Activated CD4-positive, alpha-beta T cell treated with anti-CD3 and anti-CD28 coated beads for 36 hours (primary cell): ENCODE data around the gene IGLL1. TPM values are rescaled to one million over a fixed set of nuclear protein-coding genes. Genes with fewer than 3 reads are reported as not detected.
"Not testable (repeated sequence)": the region's sequence is repeated elsewhere in the genome, so short reads cannot be mapped to it uniquely, and the experiment has no call there.

Source experiments
- ATAC-seq: fragments of 200-7000 bp; cut with Tn5 transposase; one replicate; pipeline ENCODE4 v1.10.0; 2021; ENCODE audit warnings: mild to moderate bottlenecking, moderate library complexity
- CTCF ChIA-PET: fragments of 350-600 bp; sonication (Branson Sonifier 250); formaldehyde crosslinking; loops from one replicate; lab custom pipeline; 2021; ENCODE audit warnings: antibody characterized with exemption; lab: Charles Lee
- POLR2A ChIA-PET: fragments of 350-600 bp; sonication (Branson Sonifier 250); formaldehyde crosslinking; loops from one replicate; lab custom pipeline; 2021; ENCODE audit warnings: antibody characterized with exemption, inconsistent platforms; lab: Charles Lee
- DNase-seq: peaks from one replicate; pipeline ENCODE4 v3.0.0-alpha.2; 2020
- H3K27ac Mint-ChIP-seq: one replicate; pipeline ENCODE4 v1.8.0; 2021; ENCODE audit warnings: mixed read lengths
- H3K27me3 Mint-ChIP-seq: one replicate; pipeline ENCODE4 v1.8.0; 2021; ENCODE audit warnings: mixed read lengths
- H3K36me3 Mint-ChIP-seq: one replicate; pipeline ENCODE4 v1.8.0; 2021; ENCODE audit warnings: low read depth, mixed read lengths
- H3K4me1 Mint-ChIP-seq: one replicate; pipeline ENCODE4 v1.8.0; 2021; ENCODE audit warnings: mixed read lengths
- H3K4me3 Mint-ChIP-seq: one replicate; pipeline ENCODE4 v1.8.0; 2021; ENCODE audit warnings: mild to moderate bottlenecking, moderate library complexity, mixed read lengths
- H3K9me3 Mint-ChIP-seq: one replicate; pipeline ENCODE4 v1.8.0; 2021; ENCODE audit warnings: low read depth, mixed read lengths
- intact Hi-C, 2 experiments: fragments of 100-400 bp; cut with DNase I in 1 of 2; cut with micrococcal nuclease in 1 of 2; formaldehyde crosslinking; loops; one replicate each; pipeline versions ENCODE4 v1.14.2 to v1.15.1; 2022 to 2024; cut with DNase I, micrococcal nuclease
- total RNA-seq, 2 experiments: library from RNA; stranded (reverse); gene quantifications; one replicate each; pipeline ENCODE4 v1.2.3, GENCODE V29; 2021

The IGLL1 gene
- total RNA-seq, 2 experiments from 2014 or later = not detected

DNA sequence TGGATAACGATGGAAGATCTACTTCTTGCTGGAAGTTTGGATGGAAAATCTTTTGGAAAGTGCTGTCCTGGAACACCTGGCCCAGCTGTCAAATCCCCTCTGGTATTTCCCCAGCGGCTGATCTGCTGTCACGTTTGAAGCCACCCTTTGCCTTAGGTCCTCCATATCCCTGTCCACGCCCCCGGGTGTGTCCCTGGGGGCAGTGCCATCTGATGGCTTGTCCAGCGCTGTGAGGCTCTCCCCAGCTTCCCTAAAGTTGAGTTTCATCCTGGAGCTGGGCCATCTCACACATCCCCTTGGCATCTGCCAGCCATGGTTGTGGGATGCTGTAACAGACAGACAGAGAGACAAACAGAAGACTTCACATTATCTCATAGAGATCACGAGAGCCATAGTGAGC lies 3.1 kb upstream of the IGLL1 start:
- DNase-seq = no peak
- CTCF ChIA-PET = interaction anchor here (1.2 kb wide), 1 partner anchor 8 kb away, joined by 4 read pairs; no protein-coding TSS in a partner anchor
- ATAC-seq = no peak
- no peak overlapping the region for H3K27ac Mint-ChIP-seq
- POLR2A ChIA-PET = no interaction called here
- H3K36me3 Mint-ChIP-seq = no peaks in the 10 kb centered on the region
- H3K9me3 Mint-ChIP-seq = no peaks in the 10 kb centered on the region
- H3K4me1 Mint-ChIP-seq = no peaks in the 10 kb centered on the region
- intact Hi-C loops = no loop called here
- no peak overlapping the region for H3K4me3 Mint-ChIP-seq
- peaks cover 18% of the 10 kb centered on the region for H3K27me3 Mint-ChIP-seq

- no peaks in the 10 kb centered on the region for H3K9me3 Mint-ChIP-seq
- DNase-seq = no peak
- H3K4me1 Mint-ChIP-seq = peaks cover 2% of the 10 kb centered on the region
- CTCF ChIA-PET = interaction anchor here (0.6 kb wide), 1 partner anchor 512 kb away, joined by 4 read pairs; no protein-coding TSS in a partner anchor
- intact Hi-C loops = no loop called here
- peaks cover 28% of the 10 kb centered on the region for H3K27me3 Mint-ChIP-seq
- no peak for ATAC-seq
- H3K36me3 Mint-ChIP-seq = no peaks in the 10 kb centered on the region
- H3K27ac Mint-ChIP-seq = no peak overlapping the region
- no peak overlapping the region for H3K4me3 Mint-ChIP-seq
- POLR2A ChIA-PET = interaction anchor here (0.7 kb wide), 1 partner anchor 1583 kb away, joined by 7 read pairs; no protein-coding TSS in a partner anchor
Observed at GRCh38 chr22:23581260-23581650, 1.2 kb upstream of the IGLL1 start.

- ATAC-seq (no peak), DNase-seq (no peak)
- Mint-ChIP-seq H3K4me1 (peaks cover 2% of the 10 kb centered on the region), H3K4me3 (no peak overlapping the region), H3K9me3 (no peaks in the 10 kb centered on the region), H3K36me3 (no peaks in the 10 kb centered on the region), H3K27me3 (peaks cover 32% of the 10 kb centered on the region), H3K27ac (no peak overlapping the region)
- ChIA-PET POLR2A (no interaction called here), CTCF (interaction anchor here (1.0 kb wide), 1 partner anchor 11 kb away, joined by 5 read pairs; no protein-coding TSS in a partner anchor)
- intact Hi-C loops = no loop called here
Observed at GRCh38 chr22:23580576-23581259, 628 bp upstream of the IGLL1 start.

DNA sequence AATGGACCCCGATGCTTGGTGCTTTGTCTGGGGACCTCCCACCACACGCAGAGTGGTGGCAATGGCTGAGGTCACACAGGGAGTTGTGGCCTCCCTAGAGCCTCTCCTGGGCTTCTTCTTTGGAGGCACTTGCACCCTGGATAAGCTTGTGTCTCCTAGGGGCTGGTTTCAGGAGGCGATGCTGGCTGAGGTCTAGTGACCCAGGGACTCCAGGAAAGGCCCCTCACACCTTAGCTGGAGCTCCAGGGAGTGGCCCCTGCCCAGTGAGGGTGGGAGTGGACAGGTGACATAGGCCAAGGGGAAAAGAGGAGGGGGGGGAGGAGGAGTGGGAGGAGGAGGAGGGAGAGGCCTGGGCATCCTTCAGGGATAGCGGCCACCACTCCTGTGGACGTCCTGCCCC lies 810 bp downstream of the IGLL1 start:
- peaks cover 35% of the 10 kb centered on the region for H3K27me3 Mint-ChIP-seq

GRCh38 chr22:23578306-23578705 lies 1.8 kb downstream of the IGLL1 start:
- ATAC-seq (no peak), DNase-seq (no peak)
- peaks cover 33% of the 10 kb centered on the region for H3K27me3 Mint-ChIP-seq
- H3K36me3 Mint-ChIP-seq = no peaks in the 10 kb centered on the region
- no peak overlapping the region for H3K27ac Mint-ChIP-seq
- intact Hi-C loops = loop anchor here in 1 of 2 experiments (10.0 kb wide), 1 partner anchor 1736 kb away; no protein-coding TSS in a partner anchor
- H3K9me3 Mint-ChIP-seq = no peaks in the 10 kb centered on the region
- ChIA-PET POLR2A (no interaction called here), CTCF (interaction anchor here (0.8 kb wide), 1 partner anchor 94 kb away, joined by 3 read pairs; no protein-coding TSS in a partner anchor)
- no peak overlapping the region for H3K4me3 Mint-ChIP-seq
- H3K4me1 Mint-ChIP-seq = peaks cover 2% of the 10 kb centered on the region

More for the DNA sequence above, 810 bp downstream of the IGLL1 start:
- no peaks in the 10 kb centered on the region for H3K9me3 Mint-ChIP-seq
- ATAC-seq = no peak
- H3K4me3 Mint-ChIP-seq = no peak overlapping the region
- intact Hi-C loops = loop anchor here in 1 of 2 experiments (10.0 kb wide), 1 partner anchor 1736 kb away; no protein-coding TSS in a partner anchor
- H3K27ac Mint-ChIP-seq = no peak overlapping the region
- peaks cover 2% of the 10 kb centered on the region for H3K4me1 Mint-ChIP-seq
- ChIA-PET CTCF (interaction anchor here (0.6 to 0.8 kb wide), 2 partner anchors 11 to 95 kb away, joined by 3 to 5 read pairs; no protein-coding TSS in a partner anchor), POLR2A (no interaction called here)
- no peaks in the 10 kb centered on the region for H3K36me3 Mint-ChIP-seq
- no peak for DNase-seq

DNA sequence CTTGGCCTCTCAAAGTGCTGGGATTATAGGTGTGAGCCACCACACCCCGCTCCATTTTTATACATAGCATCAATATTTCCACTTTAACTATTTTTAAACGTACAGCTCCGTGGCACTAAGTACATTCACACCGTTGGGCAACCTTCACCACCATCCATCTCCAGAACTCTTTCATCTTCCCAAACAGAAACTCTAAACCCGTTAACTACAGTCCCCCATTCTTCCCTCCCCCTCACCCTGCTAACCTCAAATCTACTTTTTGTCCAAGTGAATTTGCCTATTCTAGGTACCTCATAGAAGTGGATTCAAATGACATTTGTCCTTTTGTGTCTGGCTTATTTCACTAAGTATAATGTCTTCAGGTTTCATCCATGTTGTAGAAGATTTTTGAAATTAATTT lies 3.4 kb downstream of the IGLL1 start:
- Mint-ChIP-seq H3K27ac (no peak overlapping the region), H3K27me3 (peaks cover 32% of the 10 kb centered on the region), H3K4me3 (no peak overlapping the region), H3K9me3 (peaks cover 4% of the 10 kb centered on the region), H3K36me3 (no peaks in the 10 kb centered on the region), H3K4me1 (peaks cover 2% of the 10 kb centered on the region)
- DNase-seq (no peak), ATAC-seq (no peak)
- POLR2A ChIA-PET = no interaction called here
- CTCF ChIA-PET = no interaction called here
- intact Hi-C loops = loop anchor here in 1 of 2 experiments (10.0 kb wide), 1 partner anchor 1738 kb away; no protein-coding TSS in a partner anchor

DNA sequence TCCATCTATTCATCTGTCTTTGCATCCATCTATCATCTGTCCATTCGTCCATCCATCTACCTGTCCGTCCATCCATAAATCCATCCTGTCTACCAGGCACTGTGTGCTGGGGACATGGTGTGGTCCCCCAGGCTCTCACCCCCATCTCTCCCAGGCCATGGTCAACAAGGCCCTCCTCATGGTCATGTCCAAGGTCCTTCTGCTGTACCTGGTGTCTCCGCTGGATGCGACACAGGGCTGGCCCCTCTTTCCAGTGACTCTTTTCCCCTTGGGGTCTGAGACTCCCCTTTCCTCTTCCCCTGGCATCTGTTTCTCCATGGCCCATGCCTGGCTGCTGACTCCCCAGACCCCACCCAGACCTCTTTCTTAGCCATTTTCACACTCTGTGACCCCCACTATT lies 4.5 kb downstream of the IGLL1 start:
- H3K27me3 Mint-ChIP-seq = peaks cover 28% of the 10 kb centered on the region
- DNase-seq (no peak), ATAC-seq (no peak)
- POLR2A ChIA-PET = no interaction called here
- CTCF ChIA-PET = interaction anchor here (0.6 kb wide), 1 partner anchor 8 kb away, joined by 3 read pairs; no protein-coding TSS in a partner anchor
- H3K4me1 Mint-ChIP-seq = peaks cover 2% of the 10 kb centered on the region
- H3K4me3 Mint-ChIP-seq = no peak overlapping the region
- intact Hi-C loops = loop anchor here in 1 of 2 experiments (10.0 kb wide), 1 partner anchor 1739 kb away; no protein-coding TSS in a partner anchor
- H3K9me3 Mint-ChIP-seq = peaks cover 4% of the 10 kb centered on the region
- H3K36me3 Mint-ChIP-seq = no peaks in the 10 kb centered on the region
- no peak overlapping the region for H3K27ac Mint-ChIP-seq

DNA sequence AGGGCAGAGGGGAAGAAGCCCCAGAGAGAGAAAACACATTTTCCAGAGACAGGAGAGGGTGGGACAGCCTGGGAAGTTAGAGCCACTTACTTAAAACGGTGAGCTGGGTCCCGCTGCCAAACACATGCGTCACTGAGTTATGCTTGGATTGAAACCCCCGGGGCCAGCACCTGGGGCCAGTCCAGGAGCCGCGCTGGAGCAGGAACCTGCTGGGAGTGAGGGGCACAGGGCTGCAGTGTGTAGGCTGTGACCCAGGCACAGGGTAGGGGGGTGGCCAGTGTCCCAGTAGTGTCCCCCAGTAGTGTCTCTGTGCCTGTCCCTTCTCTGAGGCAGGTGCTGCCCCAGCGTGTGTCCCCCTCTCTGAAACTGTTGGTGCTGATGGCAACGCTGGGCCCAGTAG lies 5.2 kb downstream of the IGLL1 start:
- Mint-ChIP-seq H3K27ac (no peak overlapping the region), H3K36me3 (no peaks in the 10 kb centered on the region), H3K4me3 (no peak overlapping the region), H3K9me3 (peaks cover 4% of the 10 kb centered on the region), H3K27me3 (peaks cover 28% of the 10 kb centered on the region), H3K4me1 (peaks cover 2% of the 10 kb centered on the region)
- ATAC-seq (no peak), DNase-seq (no peak)
- intact Hi-C loops = loop anchor here in 1 of 2 experiments (10.0 kb wide), 1 partner anchor 1740 kb away; no protein-coding TSS in a partner anchor
- CTCF ChIA-PET = no interaction called here
- POLR2A ChIA-PET = no interaction called here

- H3K4me1 Mint-ChIP-seq = peaks cover 2% of the 10 kb centered on the region
- POLR2A ChIA-PET = no interaction called here
- ATAC-seq = no peak
- no peak overlapping the region for H3K4me3 Mint-ChIP-seq
- CTCF ChIA-PET = no interaction called here
- peaks cover 4% of the 10 kb centered on the region for H3K9me3 Mint-ChIP-seq
- no peaks in the 10 kb centered on the region for H3K36me3 Mint-ChIP-seq
- H3K27ac Mint-ChIP-seq = no peak overlapping the region
- DNase-seq = no peak
- H3K27me3 Mint-ChIP-seq = peaks cover 26% of the 10 kb centered on the region
- intact Hi-C loops = loop anchor here in 1 of 2 experiments (10.0 kb wide), 1 partner anchor 1740 kb away; no protein-coding TSS in a partner anchor
Observed at GRCh38 chr22:23574371-23574811, 5.7 kb downstream of the IGLL1 start.

DNA sequence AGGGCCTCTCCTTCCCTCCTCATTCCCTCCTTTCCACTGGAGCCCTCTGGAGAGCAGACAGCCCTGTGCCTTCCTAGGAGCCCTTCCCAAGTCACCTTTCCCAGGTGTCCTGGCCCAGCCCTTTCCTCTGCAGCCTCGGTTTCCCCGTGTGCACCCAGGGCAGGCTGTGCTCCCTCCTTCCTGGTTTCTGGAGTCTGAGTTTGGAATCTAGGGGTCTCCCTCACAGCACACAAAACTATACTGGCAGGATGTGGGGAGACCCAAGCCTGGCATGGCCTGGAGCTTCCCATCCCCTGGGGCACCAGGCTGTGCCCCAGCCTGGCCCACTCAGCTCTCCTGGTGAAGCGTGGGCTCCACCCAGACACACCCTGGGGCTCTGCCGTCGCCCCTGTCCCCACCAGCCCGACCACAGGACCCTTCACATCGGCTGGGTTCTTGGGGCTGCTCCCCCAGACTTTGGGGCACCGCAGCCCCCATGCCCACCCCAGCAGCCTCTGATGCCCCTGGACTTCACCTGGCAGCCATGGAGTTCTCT lies 6.3 kb downstream of the IGLL1 start:
- CTCF ChIA-PET = not testable (repeated sequence)

GRCh38 chr22:23573106-23573505 lies 7.0 kb downstream of the IGLL1 start:
- H3K27ac Mint-ChIP-seq, H3K4me3 Mint-ChIP-seq, H3K4me1 Mint-ChIP-seq, POLR2A ChIA-PET, ATAC-seq, DNase-seq, H3K9me3 Mint-ChIP-seq, CTCF ChIA-PET, H3K36me3 Mint-ChIP-seq: not testable (repeated sequence)
- intact Hi-C loops = loop anchor here in 1 of 2 experiments (10.0 kb wide), 1 partner anchor 1742 kb away; no protein-coding TSS in a partner anchor
- H3K27me3 Mint-ChIP-seq = peaks cover 18% of the 10 kb centered on the region

More for the DNA sequence above, 6.3 kb downstream of the IGLL1 start:
- intact Hi-C loops = loop anchor here in 1 of 2 experiments (10.0 kb wide), 1 partner anchor 1741 kb away; no protein-coding TSS in a partner anchor
- H3K4me1 Mint-ChIP-seq, H3K4me3 Mint-ChIP-seq, DNase-seq, POLR2A ChIA-PET, H3K27ac Mint-ChIP-seq, H3K36me3 Mint-ChIP-seq, ATAC-seq, H3K9me3 Mint-ChIP-seq: not testable (repeated sequence)
- peaks cover 22% of the 10 kb centered on the region for H3K27me3 Mint-ChIP-seq
